HCT116 (cell line): ENCODE measurements around the gene UGGT2. TPM values are rescaled to one million over a fixed set of nuclear protein-coding genes. Genes with fewer than 3 reads are reported as not detected.

ENCODE experiments used
- ATAC-seq: fragments of 200-7000 bp; cut with Tn5 transposase; 2 replicates; pipeline ENCODE4 v1.9.1; 2020; ENCODE audit warnings: mild to moderate bottlenecking, moderate library complexity
- BruUV-seq: library from RNA; stranded (reverse); fragments of 400-500 nt; replicated peaks from 2 replicates; lab custom pipeline; 2021; lab: Mats Ljungman, UMichigan
- CTCF ChIA-PET: fragments of 300-600 bp; sonication (Branson Sonifier 250); formaldehyde crosslinking; loops from one replicate; lab custom pipeline; 2021; ENCODE audit warnings: antibody characterized with exemption; lab: Charles Lee
- POLR2A ChIA-PET: fragments of 300-600, 350-600 bp; sonication (Branson Sonifier 250); formaldehyde crosslinking; loops from one replicate; lab custom pipeline; 2021; ENCODE audit warnings: antibody characterized with exemption; lab: Charles Lee
- RAD21 ChIA-PET, 2 experiments: fragments of 300-600 bp; sonication (Branson Sonifier 250); formaldehyde crosslinking; loops; one replicate each; lab custom pipeline; 2023; ENCODE audit warnings: low total read pairs in 2 of 2; ENCODE audit not compliant: uncharacterized antibody in 2 of 2, unreplicated experiment in 2 of 2, low non-redundant PET in 1 of 2; lab: Charles Lee
- DNase-seq: peaks from one replicate; pipeline ENCODE4 v3.0.0-alpha.2; 2010; ENCODE audit warnings: low read depth, low spot score
- H2AFZ ChIP-seq: fragments of 200-600 bp; shearing (Covaris generic), sonication (generic); 2 replicates; pipeline ENCODE4 v1.6.1; 2017; ENCODE audit warnings: low read depth, mixed run types, mixed read lengths, antibody characterized with exemption, low read length; ENCODE audit not compliant: poor library complexity, severe bottlenecking
- H3K27ac ChIP-seq: 2 replicates; pipeline ENCODE4 v1.5.1; 2012; ENCODE audit warnings: low read depth, low read length
- H3K27me3 ChIP-seq: fragments of 200-600 bp; sonication (generic); 2 replicates; pipeline ENCODE4 v1.6.1; 2016; ENCODE audit warnings: mixed run types, low read length, mixed read lengths; ENCODE audit not compliant: insufficient read depth
- H3K36me3 ChIP-seq, 2 experiments: fragments of 200-500 bp in 1 of 2; fragments of 200-600 bp in 1 of 2; sonication (Bioruptor generic) in 1 of 2; sonication (generic) in 1 of 2; 2 replicates each; pipeline versions ENCODE4 v1.5.1 to v1.6.1; 2014 to 2016; ENCODE audit warnings: low read length in 2 of 2, inconsistent platforms in 1 of 2, mixed read lengths in 1 of 2, mixed run types in 1 of 2; ENCODE audit not compliant: insufficient read depth in 2 of 2, control insufficient read depth in 1 of 2
- H3K4me1 ChIP-seq, 2 experiments: fragments of 200-600 bp in 1 of 2; sonication (generic) in 1 of 2; 2 replicates each; pipeline versions ENCODE4 v1.5.1 to v1.6.1; 2012 to 2017; ENCODE audit warnings: low read length in 2 of 2, inconsistent platforms in 1 of 2, mild to moderate bottlenecking in 1 of 2, mixed read lengths in 1 of 2, mixed run types in 1 of 2, moderate library complexity in 1 of 2; ENCODE audit not compliant: insufficient read depth in 2 of 2, control insufficient read depth in 1 of 2
- H3K4me2 ChIP-seq: fragments of 200-600 bp; sonication (generic); 2 replicates; pipeline ENCODE4 v1.6.1; 2017; ENCODE audit warnings: mixed run types, low read length, mixed read lengths
- H3K4me3 ChIP-seq, 2 experiments: fragments of 200-600 bp in 1 of 2; sonication (generic) in 1 of 2; replicated peaks in 1 of 2; 2 replicates each; pipeline ENCODE4 v1.5.1; 2011 to 2016; ENCODE audit warnings: low read length in 2 of 2, control low read depth in 1 of 2, low read depth in 1 of 2, mild to moderate bottlenecking in 1 of 2, mixed read lengths in 1 of 2, mixed run types in 1 of 2
- H3K79me2 ChIP-seq: fragments of 200-600 bp; sonication (generic); 2 replicates; pipeline ENCODE4 v1.6.1; 2017; ENCODE audit warnings: mild to moderate bottlenecking, mixed run types, low read length, moderate library complexity, mixed read lengths; ENCODE audit not compliant: insufficient read depth
- H3K9ac ChIP-seq: fragments of 200-600 bp; sonication (generic); 2 replicates; pipeline ENCODE4 v1.6.1; 2016; ENCODE audit warnings: low read length, mixed read lengths
- H3K9me2 ChIP-seq: fragments of 200-600 bp; sonication (generic), shearing (Covaris generic); 2 replicates; pipeline ENCODE4 v1.6.1; 2017; ENCODE audit warnings: mixed run types, mild to moderate bottlenecking, moderate library complexity; ENCODE audit not compliant: insufficient read depth
- H3K9me3 ChIP-seq, 2 experiments: fragments of 200-500 bp in 1 of 2; fragments of 200-600 bp in 1 of 2; sonication (Bioruptor generic) in 1 of 2; sonication (generic) in 1 of 2; 2 replicates each; pipeline ENCODE4 v1.6.1; 2014 to 2017; ENCODE audit warnings: low read length in 2 of 2, mixed read lengths in 2 of 2, inconsistent platforms in 1 of 2, low read depth in 1 of 2, mild to moderate bottlenecking in 1 of 2, mixed run types in 1 of 2, moderate library complexity in 1 of 2; ENCODE audit not compliant: control insufficient read depth in 1 of 2, insufficient read depth in 1 of 2
- H4K20me1 ChIP-seq: fragments of 200-600 bp; sonication (generic), shearing (Covaris generic); 2 replicates; pipeline ENCODE4 v1.6.1; 2017; ENCODE audit warnings: mixed run types, mild to moderate bottlenecking, moderate library complexity; ENCODE audit not compliant: insufficient read depth
- CTCF ChIP-seq, 3 experiments: fragments of 200-600 bp in 1 of 3; sonication (generic) in 1 of 3; IDR thresholded peaks in 2 of 3; conservative IDR thresholded peaks in 1 of 3; 2 replicates each; pipeline ENCODE4 v1.5.1; 2012 to 2017; ENCODE audit warnings: low read depth in 2 of 3, low read length in 2 of 3, antibody characterized with exemption in 1 of 3, borderline replicate concordance in 1 of 3, control low read depth in 1 of 3, mild to moderate bottlenecking in 1 of 3, mixed read lengths in 1 of 3, mixed run types in 1 of 3, moderate library complexity in 1 of 3; ENCODE audit not compliant: insufficient read depth in 1 of 3
- EZH2phosphoT487 ChIP-seq: fragments of 200-600 bp; IDR thresholded peaks from 2 replicates; pipeline ENCODE4 v1.6.1; 2018; ENCODE audit warnings: antibody characterized with exemption, borderline replicate concordance
- FOSL1 ChIP-seq: IDR thresholded peaks from 2 replicates; pipeline ENCODE4 v1.6.1; 2012; ENCODE audit warnings: low read depth
- JUND ChIP-seq: IDR thresholded peaks from 2 replicates; pipeline ENCODE4 v1.6.1; 2012
- REST ChIP-seq: IDR thresholded peaks from 2 replicates; pipeline ENCODE4 v1.6.1; 2012; ENCODE audit warnings: low read depth
- SIN3A ChIP-seq: IDR thresholded peaks from 2 replicates; pipeline ENCODE4 v1.6.1; 2012; ENCODE audit warnings: low read depth
- SP1 ChIP-seq: IDR thresholded peaks from 2 replicates; pipeline ENCODE4 v1.6.1; 2012; ENCODE audit warnings: low read depth
- YY1 ChIP-seq: IDR thresholded peaks from 2 replicates; pipeline ENCODE4 v1.6.1; 2011; ENCODE audit warnings: low read length, low read depth, moderate library complexity, mild to moderate bottlenecking; ENCODE audit not compliant: insufficient replicate concordance; ENCODE audit errors: extremely low read depth
- ZBTB33 ChIP-seq: IDR thresholded peaks from 2 replicates; pipeline ENCODE4 v1.6.1; 2011; ENCODE audit warnings: mild to moderate bottlenecking, low read length, moderate library complexity; ENCODE audit not compliant: insufficient replicate concordance; ENCODE audit errors: extremely low read depth
- ZFX ChIP-seq: fragments of 450-650 bp; IDR thresholded peaks from 2 replicates; pipeline ENCODE4 v1.6.1; 2017
- intact Hi-C: fragments of 100-400 bp; cut with micrococcal nuclease; formaldehyde crosslinking; loops from 2 replicates; pipeline ENCODE4 v1.10.0; 2022
- total RNA-seq: library from RNA; stranded (reverse); gene quantifications from one replicate; pipeline ENCODE4 v1.2.1, GENCODE V29; 2021; ENCODE audit not compliant: unreplicated experiment

The UGGT2 gene
- total RNA-seq, 1 experiment from 2014 or later: 27.1 TPM

GRCh38 chr13:95906999-95907398, 146.2 kb downstream of the UGGT2 start:
- no peak for ATAC-seq
- intact Hi-C loops: no loop called here
- Histone ChIP-seq H4K20me1 (0 out of 2 replicates have a peak, but pooled peaks cover 3% of the 10 kb centered on the region), H3K9me2 (no peaks in the 10 kb centered on the region), H3K79me2 (no peaks in the 10 kb centered on the region), H3K27me3 (no peaks in the 10 kb centered on the region), H3K4me3 (no peak overlapping the region), H3K9me3 (no peaks in the 10 kb centered on the region), H3K4me1 (no peaks in the 10 kb centered on the region), H3K9ac (no peak overlapping the region), H2AFZ (no peak overlapping the region), H3K36me3 (peaks cover 0 to 5% of the 10 kb centered on the region in 2 experiments; a peak in 2 of 4 replicates), H3K4me2 (no peak overlapping the region), H3K27ac (no peak overlapping the region)
- RAD21 ChIA-PET: no interaction called here
- POLR2A ChIA-PET: no interaction called here
- no peak for DNase-seq
- BruUV-seq: no TSS peak
- CTCF ChIA-PET: no interaction called here
- TF ChIP-seq ZBTB33: no peak
- no peak for TF ChIP-seq YY1
- TF ChIP-seq ZFX: no peak
- no peak for TF ChIP-seq FOSL1
- no peak for TF ChIP-seq SIN3A
- no peak for TF ChIP-seq CTCF (IDR thresholded peaks at IDR 0.05 in 2 of 3, conservative IDR thresholded peaks at IDR 0.05 in 1 of 3; ENCODE audit: borderline replicate concordance in 1 of 3, insufficient read depth in 1 of 3, low read depth in 2 of 3, low read length in 2 of 3)
- TF ChIP-seq EZH2phosphoT487: no peak
- no peak for TF ChIP-seq SP1
- TF ChIP-seq JUND: no peak
- no peak for TF ChIP-seq REST
